Stimulated activated naive B cell treated with anti-CD40 and anti-IgM and Interleukin-4, amounts not matched to agents 10 μg/mL and 1 μg/mL and 100 μg/mL, for 72 hours (primary cell): ENCODE measurements around the gene RHOF.

ENCODE experiments used
- ATAC-seq, 2 donors: fragments of 150-1000 bp; cut with Tn5 transposase; replicated peaks; 2 replicates each; pipeline ENCODE4 v1.10.0; 2021; ENCODE audit warnings: moderate library complexity in 1 of 2
- DNase-seq: peaks from one replicate; pipeline ENCODE4 v3.0.0; 2021
- H3K27ac Mint-ChIP-seq: one replicate; pipeline ENCODE4 v1.8.0; 2022; ENCODE audit warnings: mild to moderate bottlenecking, mixed read lengths
- H3K27me3 Mint-ChIP-seq, 2 donors: one replicate each; pipeline ENCODE4 v1.8.0; 2022; ENCODE audit warnings: mixed read lengths in 2 of 2
- H3K36me3 Mint-ChIP-seq, 2 donors: one replicate each; pipeline ENCODE4 v1.8.0; 2022; ENCODE audit warnings: mixed read lengths in 2 of 2, mild to moderate bottlenecking in 1 of 2
- H3K4me1 Mint-ChIP-seq, 2 donors: one replicate each; pipeline ENCODE4 v1.8.0; 2022; ENCODE audit warnings: mixed read lengths in 2 of 2, mild to moderate bottlenecking in 1 of 2
- H3K4me3 Mint-ChIP-seq, 2 donors: one replicate each; pipeline ENCODE4 v1.8.0; 2022; ENCODE audit warnings: mild to moderate bottlenecking in 2 of 2, mixed read lengths in 2 of 2, moderate library complexity in 1 of 2
- H3K9me3 Mint-ChIP-seq, 2 donors: one replicate each; pipeline ENCODE4 v1.8.0; 2022; ENCODE audit warnings: mixed read lengths in 2 of 2, mild to moderate bottlenecking in 1 of 2

The RHOF gene

DNA sequence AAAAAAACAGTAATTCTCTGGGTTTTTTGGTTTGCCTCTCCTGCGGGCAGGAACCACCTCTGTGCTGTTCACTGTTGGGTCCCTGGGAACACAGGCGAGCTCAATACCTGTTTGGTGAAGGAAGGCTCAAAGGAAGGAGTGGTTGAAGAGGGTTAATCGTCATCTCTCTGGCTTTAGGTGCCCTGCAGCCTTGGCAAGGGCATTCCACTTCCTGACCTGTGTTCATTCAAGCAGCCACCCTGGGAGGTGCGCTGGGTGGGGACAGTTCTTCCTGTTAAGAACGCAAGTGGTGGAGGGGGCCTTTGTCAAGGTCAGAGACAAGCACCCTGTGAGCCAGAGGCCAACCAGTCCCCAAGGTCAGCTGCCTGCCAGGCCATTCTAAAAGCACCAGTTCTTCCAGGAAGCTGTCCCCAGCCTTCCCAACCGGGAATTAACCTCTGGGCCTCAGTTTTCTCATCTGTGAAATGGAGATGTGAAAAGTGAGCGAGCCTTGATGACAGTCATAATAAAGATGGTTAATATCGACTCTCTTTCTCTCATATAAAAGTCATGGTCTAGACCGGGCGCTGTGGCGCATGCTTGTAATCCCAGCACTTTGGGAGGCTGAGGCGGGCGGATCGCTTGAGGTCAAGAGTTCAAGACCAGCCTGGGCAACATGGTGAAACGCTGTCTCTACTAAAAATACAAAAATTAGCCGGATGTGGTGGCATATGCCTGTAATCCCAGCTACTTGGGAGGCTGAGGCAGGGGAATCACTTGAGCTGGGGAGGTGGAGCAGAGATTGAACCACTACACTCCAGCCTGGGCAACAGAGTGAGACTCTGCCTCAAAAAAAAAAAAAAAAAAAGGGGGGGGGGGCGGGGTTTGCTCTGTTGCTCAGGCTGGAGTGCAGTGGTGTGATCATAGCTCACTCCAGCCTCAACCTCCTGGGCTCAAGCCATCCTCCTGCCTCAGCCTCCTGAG is 6.1 kb downstream of the RHOF start:
- Mint-ChIP-seq H3K4me1 (peaks cover 62 to 100% of the 10 kb centered on the region in 2 donors), H3K27me3 (no peaks in the 10 kb centered on the region), H3K4me3 (peak overlapping the region; percentile 90 to 96), H3K36me3 (peaks cover 48 to 74% of the 10 kb centered on the region in 2 donors), H3K27ac (peak overlapping the region; percentile 99), H3K9me3 (peaks cover 0 to 3% of the 10 kb centered on the region in 2 donors)
- ATAC-seq (no peak), DNase-seq (no peak)

DNA sequence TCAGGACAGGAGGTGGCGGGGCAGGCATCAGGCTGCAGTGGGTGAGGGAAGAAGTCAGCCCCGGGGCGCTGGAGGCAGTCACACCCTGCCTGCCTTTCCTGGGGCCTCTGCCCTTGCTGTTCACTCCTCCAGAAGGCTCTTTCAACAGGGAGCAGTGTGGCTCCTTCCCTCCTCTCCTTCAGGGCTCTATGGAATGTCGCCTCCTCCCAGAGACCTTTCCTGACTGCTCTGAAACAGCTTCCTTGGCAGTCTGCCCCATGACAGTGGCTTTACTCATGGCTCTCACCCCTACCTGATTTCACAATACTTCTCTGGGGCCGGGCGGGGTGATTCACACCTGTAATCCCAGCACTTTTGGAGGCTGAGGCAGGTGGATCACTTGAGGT is 7.1 kb downstream of the RHOF start:
- Mint-ChIP-seq H3K9me3 (peaks cover 0 to 3% of the 10 kb centered on the region in 2 donors), H3K4me3 (peak overlapping the region; percentile 41 to 58), H3K4me1 (peaks cover 65 to 100% of the 10 kb centered on the region in 2 donors), H3K36me3 (peaks cover 40 to 70% of the 10 kb centered on the region in 2 donors), H3K27ac (peak overlapping the region; percentile 99), H3K27me3 (no peaks in the 10 kb centered on the region)
- DNase-seq = no peak
- no peak for ATAC-seq

DNA sequence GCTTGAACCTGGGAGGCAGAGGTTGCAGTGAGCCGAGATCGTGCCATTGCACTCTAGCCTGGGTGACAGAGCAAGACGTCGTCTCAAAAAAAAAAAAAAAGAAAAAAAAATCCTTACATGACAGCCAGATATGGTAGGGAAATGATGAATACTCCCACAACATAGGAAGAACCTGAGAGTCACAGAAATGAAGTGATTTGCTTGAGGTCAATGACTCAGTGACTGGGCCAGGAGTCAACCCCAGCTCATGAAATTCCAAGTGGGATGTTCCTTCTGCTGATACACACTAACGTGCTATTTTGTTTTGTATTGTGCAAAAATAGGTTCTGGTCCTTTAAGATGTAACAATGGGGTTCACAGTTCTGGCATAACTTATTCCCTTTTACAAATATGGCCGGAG is 9.0 kb downstream of the RHOF start:
- DNase-seq = no peak
- no peak for ATAC-seq
- peaks cover 38 to 66% of the 10 kb centered on the region in 2 donors for H3K36me3 Mint-ChIP-seq
- H3K27ac Mint-ChIP-seq = peak overlapping the region; percentile 68
- H3K9me3 Mint-ChIP-seq = peaks cover 0 to 3% of the 10 kb centered on the region in 2 donors
- H3K4me3 Mint-ChIP-seq = peak overlapping the region; percentile 53 to 68
- H3K4me1 Mint-ChIP-seq = peaks cover 61 to 97% of the 10 kb centered on the region in 2 donors
- no peaks in the 10 kb centered on the region for H3K27me3 Mint-ChIP-seq

DNA sequence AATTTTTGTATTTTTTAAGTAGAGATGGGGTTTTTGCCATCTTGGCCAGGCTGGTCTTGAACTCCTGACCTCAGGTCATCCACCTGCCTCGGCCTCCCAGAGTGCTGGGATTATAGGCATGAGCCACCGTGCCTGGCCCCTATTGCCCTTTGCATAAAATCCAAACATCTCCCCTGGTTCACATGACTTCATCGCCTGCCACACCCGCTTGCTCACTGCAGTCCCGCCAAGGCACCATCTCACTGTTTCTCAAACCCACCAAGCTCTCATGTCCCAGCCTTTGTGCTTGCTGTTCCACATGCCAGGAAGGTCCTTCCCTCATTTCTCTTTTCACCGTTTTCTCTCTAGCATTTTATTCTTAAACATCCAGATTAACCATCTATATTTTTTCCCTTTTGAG is 9.7 kb downstream of the RHOF start:
- Mint-ChIP-seq H3K27me3 (no peaks in the 10 kb centered on the region), H3K9me3 (peaks cover 0 to 3% of the 10 kb centered on the region in 2 donors), H3K4me1 (peaks cover 59 to 97% of the 10 kb centered on the region in 2 donors), H3K27ac (peak overlapping the region; percentile 98), H3K36me3 (peaks cover 45 to 68% of the 10 kb centered on the region in 2 donors), H3K4me3 (peak overlapping the region; percentile 18 to 78)
- ATAC-seq = no peak
- no peak for DNase-seq

DNA sequence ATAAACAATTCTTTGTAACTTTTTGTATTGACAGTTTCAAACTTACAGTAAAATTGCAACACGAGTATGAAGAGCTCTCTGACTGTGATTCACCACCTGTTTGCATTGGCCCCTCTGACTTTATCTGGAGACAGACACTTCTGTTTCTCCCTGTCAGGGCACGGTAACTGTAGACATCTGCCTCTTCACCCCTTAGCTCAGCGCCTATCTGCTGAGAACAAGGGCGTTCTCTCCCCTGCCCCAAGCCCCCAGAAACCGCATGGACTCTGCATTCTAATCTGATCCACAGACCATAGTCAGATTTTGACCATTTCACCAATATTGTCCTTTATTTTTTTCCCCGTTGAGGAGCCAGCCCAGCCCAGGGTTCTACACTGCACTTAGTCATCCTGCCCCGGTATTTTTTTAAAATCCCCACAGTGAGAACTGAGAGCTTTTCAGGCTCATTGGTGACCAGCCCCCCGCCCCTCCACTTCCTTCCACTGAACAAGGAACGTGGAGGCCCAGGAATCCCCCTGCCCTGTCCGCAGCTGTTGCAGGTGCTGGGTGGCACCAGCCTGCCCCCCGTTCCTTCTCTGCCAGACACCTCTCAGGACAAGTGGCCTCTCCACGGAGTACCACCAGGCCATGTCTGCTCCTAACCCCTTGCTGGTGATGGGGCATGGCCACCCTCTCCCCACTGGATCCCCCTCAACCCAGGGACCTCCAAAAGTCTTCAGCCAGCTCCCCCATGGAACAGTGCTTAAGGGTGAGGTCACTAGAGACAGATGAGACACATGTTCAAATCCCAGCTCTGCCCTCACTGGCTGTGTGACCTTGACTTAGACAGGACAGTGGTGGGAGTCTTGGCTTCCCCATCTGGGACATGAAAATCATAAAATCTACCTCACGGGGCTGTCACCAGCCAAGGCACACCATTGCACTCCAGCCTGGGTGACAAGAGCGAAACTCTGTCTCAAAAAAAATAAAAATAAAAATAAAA is 11.2 kb downstream of the RHOF start:
- Mint-ChIP-seq H3K4me1 (peaks cover 55 to 91% of the 10 kb centered on the region in 2 donors), H3K4me3 (peak overlapping the region; percentile 72 to 73), H3K9me3 (peaks cover 0 to 3% of the 10 kb centered on the region in 2 donors), H3K27me3 (no peaks in the 10 kb centered on the region), H3K27ac (peak overlapping the region; percentile 98), H3K36me3 (peaks cover 42 to 64% of the 10 kb centered on the region in 2 donors)
- DNase-seq (peak; percentile 87), ATAC-seq (peak; percentile 84 to 87)

DNA sequence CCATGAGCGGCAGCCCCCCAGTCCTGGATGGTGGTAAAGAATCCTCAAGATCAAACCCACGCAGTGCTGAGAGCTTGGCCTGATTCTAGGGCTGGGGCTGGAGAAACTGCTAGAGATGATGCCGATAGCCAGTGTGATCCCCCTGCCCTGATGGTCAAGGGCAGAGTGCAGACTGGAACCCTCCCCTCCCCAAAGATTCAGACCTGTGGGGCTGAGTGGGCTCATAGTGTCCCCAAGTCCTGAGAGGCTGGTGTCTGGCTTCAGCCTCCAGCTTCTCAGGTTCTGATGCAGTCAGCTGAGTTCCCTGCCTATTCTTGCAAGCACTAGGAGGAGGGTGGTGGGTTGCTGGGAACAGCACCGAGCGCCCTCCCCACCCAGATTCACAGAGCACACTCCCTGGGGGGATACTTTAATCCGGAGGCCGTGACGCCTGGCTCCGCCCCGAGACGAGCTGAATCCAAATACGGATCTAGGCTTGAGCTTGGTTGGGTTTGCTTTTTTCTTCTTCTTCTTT is 11.9 kb downstream of the RHOF start:
- Mint-ChIP-seq H3K36me3 (peaks cover 38 to 60% of the 10 kb centered on the region in 2 donors), H3K4me3 (peak overlapping the region; percentile 72 to 73), H3K27ac (peak overlapping the region; percentile 98), H3K9me3 (peaks cover 0 to 3% of the 10 kb centered on the region in 2 donors), H3K4me1 (peaks cover 50 to 88% of the 10 kb centered on the region in 2 donors), H3K27me3 (no peaks in the 10 kb centered on the region)
- DNase-seq = peak; percentile 55
- peak; percentile 48 to 53 for ATAC-seq

DNA sequence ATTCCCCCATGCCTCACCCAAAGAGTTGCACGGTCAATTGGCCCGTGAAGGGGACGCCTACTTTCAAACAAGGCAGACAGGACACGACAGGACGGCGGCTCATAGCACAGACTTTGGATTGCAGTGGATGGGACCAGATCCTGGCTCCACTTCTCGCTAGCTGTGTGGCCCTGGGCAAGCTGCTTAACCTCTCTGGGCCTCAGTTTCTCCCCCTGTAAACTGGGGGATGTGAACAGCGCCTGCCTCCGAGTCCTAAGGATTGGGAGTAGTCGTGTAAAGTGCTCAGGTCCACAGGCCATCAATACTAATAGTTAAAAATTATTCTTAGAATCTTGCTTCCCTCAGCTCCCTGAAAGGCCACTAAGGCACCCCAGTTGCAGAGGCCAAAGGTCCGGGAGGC is 13.1 kb downstream of the RHOF start:
- peaks cover 40 to 55% of the 10 kb centered on the region in 2 donors for H3K36me3 Mint-ChIP-seq

DNA sequence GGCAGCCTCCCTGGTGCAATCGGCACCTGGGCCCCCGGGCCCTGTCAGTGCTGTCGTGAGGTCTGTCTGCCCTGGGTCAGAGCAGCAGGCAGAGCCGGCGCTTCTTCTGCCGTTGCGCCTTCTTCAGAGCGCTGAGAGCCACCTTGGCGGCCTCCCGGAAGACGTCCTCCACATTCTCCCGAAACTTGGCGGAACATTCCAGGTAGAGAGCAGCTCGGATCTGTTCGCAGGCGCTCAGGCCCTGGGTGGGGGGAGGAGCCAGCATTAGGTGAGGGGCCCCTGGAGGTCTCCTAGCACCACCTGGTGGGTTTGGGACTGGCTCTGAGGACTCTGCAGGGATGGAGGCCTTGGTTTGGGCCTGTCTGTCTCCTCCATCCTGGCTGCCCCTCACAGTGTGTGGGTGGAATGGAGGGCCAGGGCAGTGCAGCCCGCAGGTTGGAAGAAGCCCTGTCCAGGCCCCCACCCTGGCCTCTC is 14.0 kb downstream of the RHOF start:
- Mint-ChIP-seq H3K27ac (peak overlapping the region; percentile 92), H3K36me3 (peaks cover 35 to 54% of the 10 kb centered on the region in 2 donors)

More for the DNA sequence above, 13.1 kb downstream of the RHOF start:
- Mint-ChIP-seq H3K4me3 (peak overlapping the region; percentile 29 to 73), H3K4me1 (peaks cover 51 to 88% of the 10 kb centered on the region in 2 donors), H3K9me3 (peaks cover 0 to 3% of the 10 kb centered on the region in 2 donors), H3K27me3 (no peaks in the 10 kb centered on the region), H3K27ac (peak overlapping the region; percentile 98)
- ATAC-seq = no peak
- DNase-seq = no peak

DNA sequence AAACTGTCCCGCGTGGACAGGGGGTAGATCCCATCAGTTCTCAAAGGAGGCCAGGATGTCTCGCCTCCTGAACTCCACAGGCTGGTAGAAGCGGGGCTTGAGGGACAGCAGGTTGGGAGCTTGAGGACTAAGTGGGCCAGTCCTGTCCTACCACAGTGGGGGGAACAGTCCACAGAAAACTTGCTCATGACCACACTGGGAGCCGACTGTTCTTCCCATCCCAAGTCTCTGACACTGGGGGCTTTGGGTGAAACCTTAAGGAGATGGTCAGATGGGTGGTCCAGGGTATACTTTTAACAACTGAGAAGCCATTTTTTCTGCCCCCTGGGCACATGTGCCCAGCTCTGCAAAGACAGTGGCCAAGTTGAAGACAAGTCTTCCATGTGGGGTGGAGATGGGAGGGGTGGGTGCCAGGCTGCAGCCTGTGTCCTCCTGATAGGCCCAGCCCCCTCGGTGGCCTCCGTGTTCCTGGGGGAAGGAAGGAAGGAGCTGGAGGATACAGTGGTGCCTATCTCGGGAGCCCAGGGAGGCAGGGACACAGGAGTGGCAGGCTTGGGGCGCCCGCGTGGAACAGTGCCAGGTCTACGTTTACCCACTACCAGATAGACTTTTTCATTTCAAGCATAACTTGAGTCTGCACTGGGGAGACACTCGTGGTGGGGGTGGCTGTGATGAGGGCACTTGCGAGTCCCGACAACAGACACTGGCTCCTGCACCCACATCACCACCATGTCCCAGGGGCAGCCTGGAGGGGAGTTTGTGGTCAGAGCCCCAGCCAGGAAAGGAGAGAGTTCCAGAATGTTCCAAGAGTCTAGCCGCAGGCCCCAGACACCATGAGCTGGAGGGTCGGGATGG is 14.7 kb downstream of the RHOF start:
- Mint-ChIP-seq H3K27ac (peak overlapping the region; percentile 92), H3K4me1 (peaks cover 41 to 75% of the 10 kb centered on the region in 2 donors), H3K36me3 (peaks cover 32 to 50% of the 10 kb centered on the region in 2 donors), H3K4me3 (peak overlapping the region; percentile 48 to 71), H3K9me3 (peaks cover 0 to under 1% of the 10 kb centered on the region in 2 donors), H3K27me3 (no peaks in the 10 kb centered on the region)
- DNase-seq (no peak), ATAC-seq (no peak)

More for the DNA sequence above, 14.0 kb downstream of the RHOF start:
- peak overlapping the region; percentile 48 to 71 for H3K4me3 Mint-ChIP-seq
- peaks cover 0 to 3% of the 10 kb centered on the region in 2 donors for H3K9me3 Mint-ChIP-seq
- peaks cover 45 to 81% of the 10 kb centered on the region in 2 donors for H3K4me1 Mint-ChIP-seq
- DNase-seq (no peak), ATAC-seq (no peak)
- H3K27me3 Mint-ChIP-seq = no peaks in the 10 kb centered on the region

DNA sequence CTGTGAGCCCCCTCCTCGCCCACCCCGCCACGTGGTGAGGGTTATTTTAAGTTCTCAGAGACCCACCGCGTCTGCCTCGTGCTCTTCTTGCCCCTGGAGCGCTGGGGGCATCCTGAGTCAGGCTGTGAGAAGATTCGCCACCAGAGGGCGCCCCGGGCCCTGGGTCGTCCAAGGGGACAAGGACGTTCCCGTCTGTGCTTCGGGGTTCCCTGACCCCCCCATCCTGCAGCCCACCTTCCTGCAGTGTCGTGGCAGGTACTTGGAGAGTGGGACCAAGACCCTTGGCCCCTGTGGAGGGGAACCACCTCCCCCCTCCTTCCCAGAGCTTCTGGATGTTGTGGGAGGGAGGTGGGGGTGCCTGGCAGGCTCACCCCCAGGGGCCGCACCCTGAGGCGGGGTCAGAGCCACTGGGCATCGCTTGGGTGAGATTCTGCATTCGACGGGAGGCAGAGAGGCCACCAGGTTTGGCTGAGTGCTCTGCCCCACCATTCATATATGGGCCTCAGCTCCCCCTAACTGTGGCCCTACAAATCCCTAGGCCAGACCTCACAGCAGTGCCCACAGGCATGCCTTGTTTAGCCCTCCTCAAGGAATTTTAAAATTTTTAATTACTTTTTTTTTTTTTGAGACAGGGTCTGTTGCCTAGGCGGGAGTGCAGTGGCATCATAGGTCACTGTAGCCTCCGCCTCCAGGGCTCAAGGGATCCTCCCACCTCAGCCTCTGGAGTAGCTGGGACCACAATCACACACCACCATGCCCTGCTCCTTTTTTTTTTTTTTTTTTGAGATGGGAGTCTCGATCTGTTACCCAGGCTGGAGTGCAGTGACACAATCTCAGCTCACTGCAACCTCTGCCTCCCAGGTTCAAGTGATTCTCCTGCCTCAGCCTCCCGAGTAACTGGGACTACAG is 17.0 kb downstream of the RHOF start:
- Mint-ChIP-seq H3K36me3 (peaks cover 30 to 43% of the 10 kb centered on the region in 2 donors), H3K4me1 (peaks cover 31 to 59% of the 10 kb centered on the region in 2 donors), H3K4me3 (peak overlapping the region in 1 of 2 donors; percentile 67), H3K27me3 (no peaks in the 10 kb centered on the region), H3K9me3 (no peaks in the 10 kb centered on the region), H3K27ac (peak overlapping the region; percentile 90)
- peak; percentile 72 for DNase-seq
- peak; percentile 74 to 75 for ATAC-seq

DNA sequence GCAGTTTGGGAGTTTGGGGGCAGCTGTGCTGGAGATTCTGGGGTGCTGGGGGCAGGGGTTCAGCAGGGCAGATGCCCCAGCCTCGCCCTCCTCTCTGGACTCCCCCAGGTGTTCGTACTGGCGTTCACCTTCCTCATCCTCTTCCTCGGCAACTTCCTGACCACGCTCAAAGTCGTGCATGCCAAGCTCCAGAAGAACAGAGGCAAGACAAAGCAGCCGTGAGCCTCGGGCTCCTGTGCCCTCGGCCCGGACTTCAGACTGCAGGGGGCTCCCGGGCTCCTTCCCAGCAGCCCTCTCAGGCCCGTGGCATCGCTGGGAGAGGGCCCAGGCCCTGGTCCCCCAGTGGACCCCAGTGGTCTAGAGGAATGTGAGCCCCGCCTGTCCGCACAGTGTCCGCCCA is 18.0 kb downstream of the RHOF start:
- H3K4me3 Mint-ChIP-seq = no peak overlapping the region
- H3K27me3 Mint-ChIP-seq = no peaks in the 10 kb centered on the region
- H3K9me3 Mint-ChIP-seq = no peaks in the 10 kb centered on the region
- peak overlapping the region; percentile 77 for H3K27ac Mint-ChIP-seq
- H3K4me1 Mint-ChIP-seq = peaks cover 23 to 50% of the 10 kb centered on the region in 2 donors
- no peak for ATAC-seq
- DNase-seq = no peak
- H3K36me3 Mint-ChIP-seq = peaks cover 25 to 34% of the 10 kb centered on the region in 2 donors

DNA sequence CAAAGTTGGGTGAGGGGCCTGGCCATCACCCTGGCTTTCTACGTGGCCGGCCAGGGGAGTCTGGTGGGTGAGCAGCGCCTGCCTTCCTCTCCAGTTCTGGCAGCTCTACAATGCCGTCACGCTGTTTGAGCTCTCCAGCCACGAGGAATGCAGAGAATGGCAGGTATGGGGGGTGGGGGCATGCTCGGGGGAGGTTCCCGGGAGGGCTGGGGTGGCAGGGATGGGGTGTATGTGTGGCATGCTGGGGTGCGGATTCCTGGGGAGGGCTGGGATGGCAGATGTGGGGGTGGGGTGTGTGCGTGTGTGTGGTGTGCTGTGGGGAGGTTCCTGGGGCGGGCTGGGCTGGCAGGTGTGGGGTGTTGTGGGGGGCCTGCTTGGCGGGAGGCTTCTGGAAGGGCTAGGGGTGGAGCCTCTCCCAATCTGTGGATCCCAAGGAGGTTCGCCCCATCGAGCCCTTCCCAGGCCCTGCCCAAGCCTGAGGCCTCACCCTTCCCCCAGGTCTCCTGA is 18.5 kb downstream of the RHOF start:
- no peaks in the 10 kb centered on the region for H3K27me3 Mint-ChIP-seq
- no peaks in the 10 kb centered on the region for H3K9me3 Mint-ChIP-seq
- DNase-seq (no peak), ATAC-seq (no peak)
- H3K4me3 Mint-ChIP-seq = peak overlapping the region in 1 of 2 donors; percentile 32
- peaks cover 20 to 45% of the 10 kb centered on the region in 2 donors for H3K4me1 Mint-ChIP-seq
- peaks cover 21 to 29% of the 10 kb centered on the region in 2 donors for H3K36me3 Mint-ChIP-seq
- peak overlapping the region; percentile 77 for H3K27ac Mint-ChIP-seq
